Activated CD8-positive, alpha-beta memory T cell treated with anti-CD3 and anti-CD28 coated beads for 1 hour (primary cell): Measurements from ENCODE around the gene NANOS2.
A peak's percentile ranks its signal among the peaks of the same experiment; 100 is the strongest.

Source experiments
- DNase-seq, 2 donors: peaks; one replicate each; pipeline ENCODE4 v3.0.0-alpha.2; 2020; ENCODE audit warnings: low read depth in 1 of 2; ENCODE audit errors: extremely low read depth in 1 of 2

The NANOS2 gene

DNA sequence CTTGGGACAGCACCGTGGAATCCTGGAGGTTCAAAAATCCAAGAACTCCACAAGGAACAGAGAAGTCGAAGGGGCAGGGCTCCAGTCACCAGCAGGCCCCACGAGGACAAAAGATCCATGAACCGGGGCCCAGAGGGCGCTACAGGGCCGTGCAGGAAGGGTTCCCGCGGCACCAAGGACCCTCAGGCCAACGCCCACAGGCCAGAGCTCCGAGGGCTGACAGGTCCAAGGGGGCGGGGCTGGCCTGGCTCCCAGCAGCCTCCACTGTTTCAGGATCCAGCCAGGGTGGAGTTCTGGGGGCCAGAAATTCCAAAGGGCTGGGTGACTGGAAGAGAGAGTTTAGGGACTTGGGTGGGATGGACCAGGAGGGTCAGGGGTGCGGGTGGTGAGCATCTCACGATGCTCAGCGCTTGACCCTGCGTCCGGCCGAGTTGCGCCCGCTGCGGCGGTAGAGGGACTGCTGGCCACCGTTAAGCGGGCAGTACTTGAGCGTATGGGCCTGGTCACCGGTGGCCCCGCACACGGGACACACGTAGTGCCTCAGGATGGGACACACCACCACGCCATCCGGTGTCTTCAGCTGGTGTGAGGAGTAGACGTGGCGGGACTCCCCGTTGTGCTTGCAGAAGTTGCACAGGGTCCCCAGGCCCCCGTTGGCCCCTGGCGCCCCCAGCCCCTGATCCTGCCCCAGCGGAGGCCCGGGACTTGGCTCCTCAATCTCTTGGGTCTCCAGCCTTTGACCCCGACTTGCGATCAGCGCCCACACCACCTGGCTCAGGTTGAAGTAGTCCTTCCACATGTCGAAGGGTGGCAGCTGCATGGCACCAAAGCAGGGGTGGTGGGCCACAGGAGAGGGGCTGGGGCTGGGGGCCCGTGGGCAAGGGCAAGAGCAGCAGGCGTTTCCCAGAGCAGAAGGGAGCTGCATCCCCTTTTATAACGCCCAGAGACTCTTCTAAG lies at the start of gene NANOS2:
TSS of gene NANOS2 (minus strand) at position 905 of the 957 bp plus-strand sequence. CDS start at position 820, 85 bp downstream.
- DNase-seq = no peak

DNA sequence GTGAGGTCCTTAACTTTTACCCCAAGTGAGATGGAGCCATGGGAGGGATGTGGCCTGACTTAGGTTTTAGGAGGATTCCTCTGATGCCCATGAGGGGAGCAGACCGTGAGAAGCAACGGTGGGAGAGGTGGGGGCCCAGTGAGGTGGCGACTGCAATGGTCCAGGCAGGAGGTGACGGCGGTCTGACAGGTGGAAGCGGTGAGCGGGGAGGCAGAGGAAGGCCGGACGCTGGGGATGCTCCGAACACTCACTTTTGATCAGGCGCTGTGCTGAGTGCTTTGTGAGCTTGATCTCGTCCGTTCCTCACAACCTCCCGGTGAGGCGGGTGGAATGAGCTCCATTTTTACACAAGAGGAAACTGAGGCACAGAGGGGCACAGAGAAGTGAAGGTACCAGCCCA lies 47.4 kb upstream of the NANOS2 start:
- no peak for DNase-seq

DNA sequence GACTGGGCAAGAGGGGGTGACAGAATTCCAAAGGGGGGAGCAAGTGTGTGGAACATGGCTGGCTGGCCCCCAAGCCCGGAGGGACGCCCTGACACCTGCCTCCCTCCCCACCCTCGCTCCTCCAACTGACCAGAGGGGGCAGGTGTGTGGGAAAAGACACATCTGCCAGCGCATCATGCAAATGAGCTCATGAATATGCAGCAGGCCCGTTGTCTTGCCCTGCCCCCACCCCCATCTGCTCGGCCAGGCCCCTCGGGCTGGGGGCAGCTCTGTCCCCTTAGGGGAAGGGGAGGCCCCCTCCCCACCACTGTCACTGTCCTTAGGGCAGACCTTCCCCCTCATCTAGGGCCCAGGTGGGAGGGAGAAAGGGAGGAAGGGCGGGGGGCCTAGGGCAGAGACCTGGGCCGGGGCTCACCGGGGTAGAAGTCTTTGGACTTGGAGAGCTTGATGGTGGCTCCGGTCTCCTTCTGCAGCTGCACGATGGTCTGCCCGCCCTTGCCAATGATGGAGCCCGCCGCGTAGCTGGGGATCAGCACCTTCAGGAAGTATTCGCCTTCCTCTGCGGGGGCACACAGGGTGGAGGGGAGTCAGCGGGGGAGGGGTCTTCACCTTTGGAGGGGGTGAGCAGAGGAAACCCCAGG lies 46.1 kb upstream of the NANOS2 start:
- no peak for DNase-seq

DNA sequence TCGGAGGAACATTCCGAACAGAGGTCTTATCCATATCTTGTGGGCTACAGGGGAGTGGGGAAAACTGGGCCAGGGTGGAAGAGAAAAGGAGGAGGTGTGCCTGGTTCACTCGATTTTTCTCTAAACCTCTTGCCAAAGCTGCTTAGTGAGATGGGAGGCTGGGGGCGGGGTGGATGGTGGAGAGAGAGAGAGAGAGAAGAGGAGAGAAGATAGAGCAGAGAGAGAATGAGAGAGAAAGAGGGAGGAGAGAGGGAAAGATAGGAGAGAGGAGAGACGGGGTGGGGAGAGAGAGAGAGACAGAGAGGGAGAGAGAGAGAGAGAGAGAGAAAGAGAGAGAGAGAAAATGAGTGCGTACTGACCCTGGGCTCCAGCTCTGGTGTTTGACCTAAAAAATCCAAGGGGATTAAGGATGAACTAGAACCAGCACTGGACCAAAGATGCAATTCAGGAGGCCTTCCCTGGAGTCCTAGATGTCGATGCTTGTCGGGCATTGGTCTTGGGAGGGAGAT lies 45.0 kb upstream of the NANOS2 start:
- DNase-seq = no peak

DNA sequence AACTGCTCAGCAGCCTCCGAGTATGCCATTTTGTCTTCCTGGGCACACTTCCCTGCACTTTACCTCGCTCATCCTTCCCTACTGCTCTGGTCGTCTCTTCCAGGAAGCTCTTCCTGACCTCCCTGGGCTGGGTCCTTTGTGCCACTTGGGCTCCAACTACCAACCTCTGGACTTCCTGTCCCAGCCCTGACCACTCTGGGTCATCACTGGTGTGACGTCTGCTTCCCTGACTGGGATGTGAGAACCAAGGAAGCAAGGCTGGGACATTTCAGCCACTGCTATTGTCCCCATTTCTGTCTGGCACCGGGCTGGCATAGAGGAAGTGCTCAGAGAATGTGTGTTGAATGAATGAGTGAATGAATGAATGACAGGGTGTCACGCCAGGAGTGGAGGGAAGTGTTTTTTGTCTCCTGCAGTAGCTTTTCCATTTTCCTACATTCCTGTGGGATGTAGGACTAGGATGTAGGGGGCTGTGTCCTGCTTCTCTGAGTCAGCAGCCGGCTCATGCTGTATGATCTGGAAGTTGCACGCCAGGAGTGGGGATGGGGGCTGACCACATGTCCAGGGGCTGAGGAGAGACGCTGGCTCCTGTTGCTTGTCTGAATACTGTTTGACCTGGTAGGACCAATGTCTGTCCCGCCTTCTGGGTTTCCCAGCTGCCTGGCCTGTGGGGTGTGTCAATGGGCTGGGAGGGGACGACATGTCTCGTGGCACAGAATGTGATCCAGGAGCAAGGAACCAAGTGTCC lies 44.4 kb upstream of the NANOS2 start:
- no peak for DNase-seq

DNA sequence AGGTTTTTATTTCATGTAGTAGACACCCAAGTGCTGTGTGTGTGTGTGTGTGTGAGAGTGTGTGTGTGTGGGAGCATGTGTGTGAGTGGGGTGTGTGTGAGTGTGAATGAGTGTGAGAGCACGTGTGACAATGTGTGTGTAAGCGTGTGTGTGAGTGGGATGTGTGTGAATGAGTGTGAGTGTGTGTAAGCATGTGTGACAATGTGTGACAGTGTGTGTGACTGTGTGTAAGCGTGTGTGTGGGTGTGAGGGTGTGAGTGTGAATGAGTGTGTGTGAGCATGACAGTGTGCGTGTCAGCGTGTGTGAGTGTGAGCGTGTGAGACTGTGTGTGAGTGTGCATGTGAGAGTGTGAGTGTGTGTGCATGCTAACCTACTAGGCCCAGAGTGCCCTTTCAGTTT lies 43.7 kb upstream of the NANOS2 start:
- no peak for DNase-seq

DNA sequence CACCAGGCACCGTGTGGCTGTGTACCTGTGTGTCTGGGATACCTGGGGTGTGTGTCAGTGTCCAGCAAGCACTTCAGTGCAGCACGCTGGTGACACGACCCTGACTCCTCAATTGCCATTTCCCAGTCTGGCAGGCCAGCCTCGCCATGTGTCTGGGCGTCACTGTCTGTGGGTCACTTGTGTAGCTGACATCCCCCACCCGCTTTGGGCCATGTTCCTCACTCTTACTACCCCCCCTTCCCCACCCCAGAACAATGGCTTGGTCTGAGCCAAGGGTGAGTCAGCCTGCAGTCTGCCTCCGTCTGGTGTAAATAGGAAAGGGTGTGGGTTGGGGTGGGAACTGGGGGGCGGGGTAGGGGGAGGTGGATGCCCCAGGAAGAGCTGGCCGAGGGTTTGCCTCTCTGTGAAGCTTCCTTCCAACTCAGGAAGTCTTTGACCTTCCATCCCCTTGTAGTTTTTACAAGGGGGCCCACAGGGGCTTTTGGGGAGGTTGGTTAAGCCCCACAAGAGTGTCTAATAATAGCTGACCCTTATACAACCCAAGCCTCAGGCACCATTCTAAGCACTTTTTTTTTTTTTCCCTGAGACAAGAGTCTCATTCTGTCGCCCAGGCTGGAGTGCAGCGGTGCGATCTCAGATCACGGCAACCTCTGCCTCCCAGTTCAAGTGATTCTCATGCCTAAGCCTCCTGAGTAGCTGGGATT lies 41.5 kb upstream of the NANOS2 start:
- DNase-seq = no peak

DNA sequence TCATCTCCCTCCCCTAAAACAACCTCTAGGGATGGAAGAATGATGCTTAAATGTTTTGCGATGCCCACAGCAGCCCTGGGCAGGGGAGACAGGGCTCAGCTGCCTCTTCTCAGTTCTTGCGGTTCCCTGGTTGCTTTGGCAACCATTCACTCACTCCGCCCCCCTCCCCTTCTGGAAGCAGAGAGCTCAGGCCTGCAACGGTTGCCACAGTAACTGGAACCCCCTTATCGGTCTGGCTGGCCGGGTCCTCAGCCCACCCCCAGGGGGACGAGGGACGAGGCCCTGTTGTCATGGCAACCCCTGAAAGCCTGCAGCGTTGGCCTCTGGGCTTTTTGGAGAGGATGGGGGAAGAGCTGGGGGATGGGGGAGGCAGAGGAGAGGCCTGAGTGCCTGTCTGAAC lies 39.6 kb upstream of the NANOS2 start:
- DNase-seq = no peak

DNA sequence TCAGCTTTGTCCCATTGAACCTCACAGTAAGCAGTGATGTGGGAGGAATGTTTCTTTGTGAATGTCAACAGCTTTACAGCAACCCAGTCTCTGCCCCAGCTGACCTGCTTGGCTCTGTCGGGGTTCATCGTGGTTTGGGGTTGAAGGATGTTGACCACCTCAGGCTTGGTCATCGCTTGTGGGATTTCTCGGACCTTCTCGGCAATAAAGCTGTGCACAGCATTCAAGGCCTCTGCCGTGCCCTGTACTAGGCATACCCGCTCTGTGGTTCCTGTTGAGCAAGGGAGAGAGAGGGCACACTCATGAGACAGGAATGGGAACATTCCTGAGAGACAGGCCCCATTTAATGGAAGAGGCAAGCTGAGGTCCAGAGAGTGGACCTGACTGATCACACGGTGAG lies 39.1 kb upstream of the NANOS2 start:
- no peak for DNase-seq

DNA sequence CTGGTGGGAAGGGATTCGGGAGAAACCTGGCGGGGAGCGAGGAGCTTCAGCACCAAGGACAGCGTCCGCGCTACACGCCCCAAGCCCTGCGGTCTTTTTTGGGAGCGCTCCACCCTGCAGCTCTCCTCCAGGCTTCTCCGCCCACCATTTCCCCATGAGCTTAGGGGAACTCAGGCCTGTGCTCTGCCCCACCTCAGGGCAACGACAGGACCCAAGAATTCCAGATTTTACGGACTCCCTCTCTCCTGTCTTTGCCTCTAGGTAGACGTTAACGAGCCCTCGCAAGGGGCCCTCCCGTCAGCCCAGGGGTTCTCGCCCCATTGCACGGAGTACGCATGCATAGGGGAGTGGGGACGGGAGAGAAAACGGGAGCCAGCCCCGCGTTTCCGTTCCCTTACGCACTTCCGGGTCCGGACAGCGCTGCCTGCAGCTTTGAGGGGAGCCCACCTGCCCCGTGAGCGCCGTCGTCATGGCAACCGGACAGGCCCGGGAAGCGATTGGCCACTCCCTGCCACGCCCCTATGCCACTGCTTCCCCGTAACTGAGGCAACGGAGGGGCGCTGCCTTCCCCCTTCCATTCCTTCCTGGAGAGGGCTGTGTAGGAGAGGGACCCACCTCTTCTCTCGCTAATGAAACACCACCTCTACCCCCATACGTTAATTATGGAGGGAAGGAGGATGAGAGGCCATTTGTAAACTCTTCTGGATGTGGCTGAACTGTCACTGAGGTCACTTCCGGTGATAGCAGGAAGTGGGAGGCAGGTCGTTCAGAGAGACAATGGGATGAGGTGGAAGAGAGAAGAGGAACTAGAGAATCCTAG lies 38.3 kb upstream of the NANOS2 start:
- peak in 1 of 2 donors; percentile 23 for DNase-seq

DNA sequence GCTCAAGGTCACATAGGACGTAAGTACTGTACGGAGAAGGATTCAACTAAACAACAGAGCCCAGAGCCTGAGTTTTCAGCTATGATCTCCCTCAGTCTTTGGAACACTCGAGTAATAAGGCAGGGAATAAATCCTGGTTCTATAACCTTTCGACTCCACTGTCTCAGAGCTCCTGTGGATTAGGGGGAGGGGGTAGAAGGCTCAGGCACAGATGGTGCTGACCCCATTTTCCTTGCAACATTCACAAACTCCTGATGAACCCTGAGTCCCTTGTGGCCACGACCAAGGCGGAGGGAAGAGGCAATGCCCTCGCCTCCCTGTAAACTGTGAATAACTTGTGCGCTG lies 37.7 kb upstream of the NANOS2 start:
- no peak for DNase-seq

DNA sequence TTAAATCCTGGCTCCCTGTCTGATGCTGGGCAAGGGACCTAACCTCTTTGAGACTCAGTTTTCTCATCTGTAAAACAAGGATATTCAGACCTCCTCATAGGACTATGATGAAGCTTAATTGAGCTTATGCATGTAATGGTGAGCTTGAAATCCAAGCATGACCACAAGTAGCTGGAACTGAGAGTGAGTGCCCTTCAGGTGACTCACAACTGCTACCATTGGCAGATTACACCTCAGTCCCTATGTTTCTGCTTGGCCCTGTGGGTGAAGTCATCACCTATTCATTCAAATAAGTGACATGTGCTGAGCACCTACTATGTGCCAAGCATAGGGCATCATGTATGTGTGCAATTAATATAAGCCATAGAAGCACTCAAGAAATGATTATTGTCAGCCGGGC lies 33.3 kb upstream of the NANOS2 start:
- DNase-seq = no peak

DNA sequence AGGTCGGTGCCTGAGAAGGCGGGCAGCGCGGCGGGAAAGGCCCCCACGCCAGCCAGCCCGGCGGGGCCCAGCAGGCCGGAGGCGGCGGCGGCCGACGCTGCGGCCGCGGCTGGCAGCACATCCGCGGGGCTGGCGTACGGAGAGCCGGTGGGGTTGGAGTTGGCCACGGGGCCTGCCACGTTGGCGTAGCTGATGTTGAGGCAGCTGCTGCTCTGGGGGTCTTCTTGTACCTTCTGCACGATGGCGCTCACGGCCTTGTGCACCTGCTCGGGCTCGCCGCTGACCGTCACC lies 25.9 kb upstream of the NANOS2 start:
- DNase-seq = no peak

DNA sequence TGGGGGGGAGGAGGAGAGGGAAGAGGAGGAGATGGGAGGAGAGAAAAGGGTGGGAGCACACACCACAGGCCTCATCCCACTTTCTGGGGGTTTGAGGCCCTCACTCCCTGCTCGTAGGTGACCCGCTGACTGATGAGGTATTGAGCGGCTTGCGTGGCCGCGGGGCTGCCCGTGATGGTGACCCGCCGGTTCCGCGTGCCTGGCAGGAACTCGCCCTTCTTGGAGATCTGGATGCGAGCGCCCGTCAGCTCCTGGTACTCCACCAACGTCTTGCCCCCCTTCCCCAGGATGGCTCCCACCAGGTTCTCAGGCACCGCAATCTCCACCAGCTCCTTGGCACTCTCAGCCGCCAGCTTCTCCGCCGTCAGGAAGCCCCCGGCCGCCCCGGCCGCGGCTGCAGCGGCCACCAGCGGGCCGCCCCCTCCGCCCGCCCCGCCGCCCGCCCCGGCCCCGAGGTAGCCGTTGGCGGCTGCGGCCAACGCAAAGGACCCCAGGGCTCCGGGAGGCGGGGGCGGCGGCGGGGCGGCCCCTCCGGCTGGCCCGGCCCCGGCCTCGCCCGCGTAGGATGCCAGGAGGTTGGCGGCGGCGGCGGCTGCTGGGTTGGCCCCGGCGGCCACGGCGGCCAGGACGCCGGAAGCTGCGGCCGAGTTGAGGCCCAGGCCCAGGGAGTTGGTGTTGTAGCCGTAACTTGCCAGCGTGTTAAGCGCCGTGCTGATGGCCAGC lies 25.4 kb upstream of the NANOS2 start:
- DNase-seq = no peak

DNA sequence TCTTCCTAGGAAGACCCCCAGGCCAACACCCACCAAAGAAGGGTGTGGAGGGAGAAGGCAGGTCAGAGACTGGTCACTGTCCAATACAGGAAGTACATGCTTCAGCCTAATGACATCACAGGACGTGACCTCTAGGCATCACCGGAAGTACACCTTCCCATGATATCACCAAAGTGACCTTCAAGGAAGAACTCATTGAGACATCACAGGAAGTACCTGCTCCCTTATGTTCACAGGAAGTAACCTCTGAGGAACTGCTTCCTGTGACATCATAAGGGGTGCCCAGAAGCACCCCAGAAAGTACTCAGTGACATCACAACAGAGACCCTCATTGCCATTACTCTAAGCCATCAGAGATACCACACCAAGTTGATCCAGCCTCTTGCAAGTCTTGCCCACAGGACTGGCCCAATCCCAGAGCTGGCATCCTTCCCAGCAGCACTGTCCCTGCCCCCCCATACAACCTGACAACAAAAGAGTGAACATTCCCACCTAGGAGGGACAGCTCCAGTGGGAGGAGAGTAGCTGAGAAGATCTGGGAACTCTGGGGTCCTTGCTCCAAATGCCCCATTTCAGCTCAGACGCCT lies 24.2 kb upstream of the NANOS2 start:
- DNase-seq = no peak

DNA sequence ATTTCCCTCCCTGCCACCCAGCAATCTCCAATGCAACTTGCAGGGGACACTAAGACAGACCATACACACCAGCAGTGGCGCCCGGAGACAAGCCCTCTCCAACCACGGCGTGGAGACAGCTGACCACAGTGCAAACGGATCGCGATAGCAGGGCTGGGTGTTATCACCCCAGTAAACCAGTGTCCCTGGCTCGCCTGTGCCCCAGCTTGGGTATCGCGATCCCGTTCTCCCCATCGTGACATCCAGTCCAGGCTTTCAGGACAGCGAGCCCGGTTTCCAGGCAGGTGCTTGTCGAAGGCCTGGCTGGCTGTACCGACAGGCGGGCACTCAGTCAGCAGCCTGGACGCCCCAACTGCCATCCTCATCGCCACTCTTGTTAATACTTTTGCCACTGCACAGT lies 20.7 kb upstream of the NANOS2 start:
- no peak for DNase-seq

DNA sequence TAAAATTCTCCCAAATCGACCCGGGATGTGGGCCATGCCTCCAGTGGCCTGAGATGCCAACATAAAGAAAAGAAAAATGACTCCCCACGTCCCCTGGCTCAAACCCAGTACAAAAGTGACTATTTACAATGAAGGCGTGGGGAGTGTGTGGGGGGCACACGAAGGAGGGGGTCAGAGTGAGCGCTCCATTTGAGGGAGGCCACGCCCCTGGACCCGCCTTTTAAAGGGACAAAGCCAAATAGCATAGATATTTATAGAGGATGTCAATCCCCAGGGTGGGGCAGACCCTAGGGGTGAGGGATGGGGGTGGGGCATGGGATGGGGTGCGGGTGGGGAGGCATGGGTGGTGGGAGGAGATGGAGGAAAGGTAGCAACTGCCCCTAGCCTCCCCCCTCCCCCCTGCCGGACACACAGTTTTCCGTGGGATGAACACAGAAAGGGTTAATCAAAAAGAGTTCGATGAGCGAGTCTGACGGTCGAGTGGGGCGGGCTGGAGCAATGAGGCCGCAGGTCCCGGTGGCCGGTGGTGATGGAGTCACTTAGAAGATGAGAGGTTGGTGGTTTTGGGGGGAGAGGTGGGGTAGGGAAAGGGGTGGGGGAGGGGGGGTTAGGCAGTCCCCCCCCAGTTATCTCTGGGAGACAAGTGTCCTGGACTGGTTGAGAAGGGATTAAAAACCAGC lies 20.1 kb upstream of the NANOS2 start:
- no peak for DNase-seq

DNA sequence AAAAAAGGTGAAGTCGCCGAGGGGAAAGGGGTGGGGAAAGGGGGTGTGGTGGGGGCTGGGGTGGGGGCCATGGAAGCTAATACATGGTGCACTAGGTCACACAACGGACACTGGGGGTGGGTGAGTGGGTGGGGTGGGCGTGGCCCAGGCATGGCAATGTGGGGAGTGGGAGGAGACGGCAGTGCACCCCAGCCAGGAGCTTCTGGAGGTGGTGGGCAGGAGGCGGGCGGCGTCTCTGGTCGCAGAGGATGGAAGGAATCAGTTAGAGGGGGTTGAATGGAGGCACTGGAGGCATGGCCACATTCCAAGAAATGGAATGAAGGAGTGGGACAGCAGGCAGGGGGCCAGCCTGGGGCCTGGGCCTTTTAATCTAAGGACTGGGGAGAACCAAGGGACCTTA lies 19.2 kb upstream of the NANOS2 start:
- no peak for DNase-seq

DNA sequence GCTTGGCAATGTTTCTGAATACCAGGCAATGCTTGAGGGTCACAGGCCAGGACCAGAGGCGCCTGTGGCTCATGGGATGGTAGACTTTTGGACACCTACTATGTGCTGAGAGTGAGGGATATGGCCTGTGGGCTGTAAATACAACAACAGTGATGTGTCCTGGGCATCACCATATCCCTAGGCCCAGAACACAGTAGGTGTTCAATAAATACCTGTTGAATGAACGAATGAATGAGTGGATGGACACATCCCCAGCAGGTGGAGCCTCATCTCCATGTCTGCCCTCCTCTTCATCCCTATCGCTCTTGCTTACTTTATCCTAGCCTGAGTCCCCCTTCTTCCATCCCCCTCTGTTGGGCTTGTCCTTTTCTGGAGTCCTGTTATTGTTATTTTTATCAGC lies 16.5 kb upstream of the NANOS2 start:
- no peak for DNase-seq
